HG02870 (cell line): ENCODE measurements around the gene LGALS16.
"Not testable (repeated sequence)": the region's sequence is repeated elsewhere in the genome, so short reads cannot be mapped to it uniquely, and the experiment has no call there.

ENCODE experiments used
- ATAC-seq: cut with Tn5 transposase; IDR thresholded peaks from one replicate; pipeline ENCODE4 v1.9.1; 2021; ENCODE audit warnings: mild to moderate bottlenecking, moderate library complexity; ENCODE audit not compliant: unreplicated experiment

The LGALS16 gene

GRCh38 chr19:39655613-39656012 lies at the start of gene LGALS16:
Gene LGALS16, plus strand, starts transcription at chr19:39655913. Its CDS starts 49 bp downstream, at chr19:39655962.
- ATAC-seq = no peak

- no peak for ATAC-seq
Measured at GRCh38 chr19:39607021-39607420, 48.7 kb upstream of the LGALS16 start.

GRCh38 chr19:39607561-39607960 lies 48.2 kb upstream of the LGALS16 start:
- ATAC-seq = no peak

- ATAC-seq = no peak
Measured at GRCh38 chr19:39613597-39613996, 42.1 kb upstream of the LGALS16 start.

- ATAC-seq = no peak
Measured at GRCh38 chr19:39617745-39618144, 38.0 kb upstream of the LGALS16 start.

- no peak for ATAC-seq
Measured at GRCh38 chr19:39623946-39624345, 31.8 kb upstream of the LGALS16 start.

- not testable (repeated sequence) for ATAC-seq
Measured at GRCh38 chr19:39627631-39628030, 28.1 kb upstream of the LGALS16 start.

- no peak for ATAC-seq
Measured at GRCh38 chr19:39631178-39631577, 24.5 kb upstream of the LGALS16 start.

GRCh38 chr19:39631626-39632025 lies 24.1 kb upstream of the LGALS16 start:
- ATAC-seq = no peak

GRCh38 chr19:39637891-39638290 lies 17.8 kb upstream of the LGALS16 start:
- no peak for ATAC-seq

GRCh38 chr19:39641773-39642172 lies 13.9 kb upstream of the LGALS16 start:
- ATAC-seq = no peak

- ATAC-seq = no peak
Measured at GRCh38 chr19:39643591-39643990, 12.1 kb upstream of the LGALS16 start.

- no peak for ATAC-seq
Measured at GRCh38 chr19:39645800-39646411, 9.8 kb upstream of the LGALS16 start.

- no peak for ATAC-seq
Measured at GRCh38 chr19:39647918-39648317, 7.8 kb upstream of the LGALS16 start.

- no peak for ATAC-seq
Measured at GRCh38 chr19:39659791-39660190, 4.1 kb downstream of the LGALS16 start.

- no peak for ATAC-seq
Measured at GRCh38 chr19:39660661-39661060, 4.9 kb downstream of the LGALS16 start.

- ATAC-seq = no peak
Measured at GRCh38 chr19:39661565-39661964, 5.9 kb downstream of the LGALS16 start.

- not testable (repeated sequence) for ATAC-seq
Measured at GRCh38 chr19:39669860-39670259, 14.1 kb downstream of the LGALS16 start.

- ATAC-seq = no peak
Measured at GRCh38 chr19:39670998-39671397, 15.3 kb downstream of the LGALS16 start.

GRCh38 chr19:39671739-39672363 lies 16.1 kb downstream of the LGALS16 start:
- no peak for ATAC-seq

GRCh38 chr19:39672473-39672872 lies 16.8 kb downstream of the LGALS16 start:
- ATAC-seq = no peak

GRCh38 chr19:39673862-39674261 lies 18.1 kb downstream of the LGALS16 start:
- not testable (repeated sequence) for ATAC-seq

GRCh38 chr19:39676004-39676403 lies 20.3 kb downstream of the LGALS16 start:
- no peak for ATAC-seq
